Occipital lobe (tissue), 3 donors: ENCODE measurements around the gene CTAGE6. TPM values are rescaled to one million over a fixed set of nuclear protein-coding genes. Genes with fewer than 3 reads are reported as not detected.
"Not testable (repeated sequence)": the region's sequence is repeated elsewhere in the genome, so short reads cannot be mapped to it uniquely, and the experiment has no call there.

Experiments
- DNase-seq: peaks from one replicate; lab custom pipeline; 2025; lab: John Stamatoyannopoulos, UW
- small RNA-seq: library from RNA; depleted of rRNA; stranded (forward); fragments of <200 nt; gene quantifications from one replicate; pipeline ENCODE3, GENCODE V24; 2014
- total RNA-seq: library from RNA; depleted of rRNA; stranded (reverse); fragments of >200 nt; gene quantifications from one replicate; pipeline ENCODE4 v1.2.3, GENCODE V29; 2014

CTAGE6 gene
- total RNA-seq, 1 donor from 2014 or later, result not detected

GRCh38 chr7:143720335-143720734, 37.2 kb downstream of the CTAGE6 start:
- DNase-seq, result not testable (repeated sequence)

- not testable (repeated sequence) for DNase-seq
Observed at GRCh38 chr7:143715543-143716193, 41.8 kb downstream of the CTAGE6 start.

- DNase-seq, result not testable (repeated sequence)
Observed at GRCh38 chr7:143714581-143715454, 42.7 kb downstream of the CTAGE6 start.

- DNase-seq, result not testable (repeated sequence)
Observed at GRCh38 chr7:143712381-143712780, 45.1 kb downstream of the CTAGE6 start.

GRCh38 chr7:143711727-143712324, 45.7 kb downstream of the CTAGE6 start:
- DNase-seq, result not testable (repeated sequence)

- not testable (repeated sequence) for DNase-seq
Observed at GRCh38 chr7:143709895-143710294, 47.6 kb downstream of the CTAGE6 start.

Small RNA genes within 50 kb of the gene (small RNA-seq; reads per million reads assigned to genes)
- not detected for gene RNU6-267P

Other genes with a start within 250 kb of the CTAGE6 start
- 0.47 TPM for gene CTAGE15, start 185.9 kb downstream of the CTAGE6 start, total RNA-seq
- 0.78 TPM for gene TCAF2, start 136.7 kb downstream of the CTAGE6 start, total RNA-seq
- 178 TPM for gene TCAF1, start 144.5 kb upstream of the CTAGE6 start, total RNA-seq
- gene OR2F2, start 177.5 kb upstream of the CTAGE6 start, total RNA-seq, result not detected
- gene OR2F1, start 197.1 kb upstream of the CTAGE6 start, total RNA-seq, result not detected
- not detected for gene OR6B1, start 242.6 kb upstream of the CTAGE6 start, total RNA-seq